Stimulated activated naive CD8-positive, alpha-beta T cell treated with anti-CD3 and anti-CD28 coated beads, Interleukin-15, Interleukin-2, amounts not matched to agents 100 ng/mL and 50 ng/mL, for 24 hours (primary cell): Measurements from ENCODE around the gene ZNF629.
"Not testable (repeated sequence)": the region's sequence is repeated elsewhere in the genome, so short reads cannot be mapped to it uniquely, and the experiment has no call there.

Experiments used
- H3K27ac Mint-ChIP-seq: one replicate; pipeline ENCODE4 v1.8.0; 2021; ENCODE audit warnings: mild to moderate bottlenecking, mixed read lengths
- H3K27me3 Mint-ChIP-seq: one replicate; pipeline ENCODE4 v1.8.0; 2021; ENCODE audit warnings: mixed read lengths
- H3K36me3 Mint-ChIP-seq: one replicate; pipeline ENCODE4 v1.8.0; 2021; ENCODE audit warnings: low read depth, mixed read lengths
- H3K4me1 Mint-ChIP-seq: one replicate; pipeline ENCODE4 v1.8.0; 2021; ENCODE audit warnings: low read depth, mixed read lengths
- H3K4me3 Mint-ChIP-seq: one replicate; pipeline ENCODE4 v1.8.0; 2021; ENCODE audit warnings: mild to moderate bottlenecking, mixed read lengths
- H3K9me3 Mint-ChIP-seq: one replicate; pipeline ENCODE4 v1.8.0; 2021; ENCODE audit warnings: mixed read lengths

Gene ZNF629

DNA sequence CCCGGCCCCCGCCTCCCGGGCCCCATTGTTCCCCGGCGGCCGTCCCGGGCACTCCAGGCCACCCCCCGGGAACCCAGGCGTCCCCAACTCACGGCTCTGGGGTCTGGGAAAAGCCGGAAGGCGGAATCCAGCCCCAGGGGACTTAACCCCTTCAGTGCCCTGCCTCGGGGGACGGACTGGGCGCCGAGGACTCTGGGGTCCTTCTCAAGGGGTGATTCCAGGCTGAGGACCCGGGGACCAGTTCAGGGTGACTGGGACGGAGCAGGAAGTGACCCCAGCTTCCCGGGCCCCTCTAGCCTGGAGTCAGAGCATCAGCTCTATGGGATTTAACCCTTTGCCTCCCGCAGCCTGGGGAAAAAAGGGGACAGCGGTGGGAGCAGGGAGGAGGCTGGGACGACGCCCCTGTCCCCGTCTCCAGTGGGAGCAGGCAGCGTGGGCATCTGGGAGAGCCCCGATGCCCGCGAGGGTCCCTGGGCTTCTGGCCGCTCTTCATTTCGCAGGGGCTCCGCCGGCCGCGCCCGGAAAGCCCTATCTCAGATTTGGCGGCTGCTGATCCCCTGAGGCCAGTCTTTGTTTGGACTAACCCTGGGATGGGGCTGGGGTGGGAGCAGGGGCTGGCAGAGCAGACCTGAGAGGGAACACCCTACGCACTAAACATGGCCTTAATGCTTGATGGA, at the start of gene ZNF629:
TSS of gene ZNF629 (minus strand) at position 270 of the 677 bp plus-strand sequence. CDS start 2,723 bp downstream, outside the sequence.
- H3K36me3 Mint-ChIP-seq, result no peaks in the 10 kb centered on the region
- H3K4me3 Mint-ChIP-seq, result peak within 1 kb of the TSS; percentile 82
- H3K27me3 Mint-ChIP-seq, result peaks cover 5% of the 10 kb centered on the region
- H3K9me3 Mint-ChIP-seq, result no peaks in the 10 kb centered on the region
- peak within 1 kb of the TSS; percentile 65 for H3K27ac Mint-ChIP-seq
- peaks cover 14% of the 10 kb centered on the region for H3K4me1 Mint-ChIP-seq

DNA sequence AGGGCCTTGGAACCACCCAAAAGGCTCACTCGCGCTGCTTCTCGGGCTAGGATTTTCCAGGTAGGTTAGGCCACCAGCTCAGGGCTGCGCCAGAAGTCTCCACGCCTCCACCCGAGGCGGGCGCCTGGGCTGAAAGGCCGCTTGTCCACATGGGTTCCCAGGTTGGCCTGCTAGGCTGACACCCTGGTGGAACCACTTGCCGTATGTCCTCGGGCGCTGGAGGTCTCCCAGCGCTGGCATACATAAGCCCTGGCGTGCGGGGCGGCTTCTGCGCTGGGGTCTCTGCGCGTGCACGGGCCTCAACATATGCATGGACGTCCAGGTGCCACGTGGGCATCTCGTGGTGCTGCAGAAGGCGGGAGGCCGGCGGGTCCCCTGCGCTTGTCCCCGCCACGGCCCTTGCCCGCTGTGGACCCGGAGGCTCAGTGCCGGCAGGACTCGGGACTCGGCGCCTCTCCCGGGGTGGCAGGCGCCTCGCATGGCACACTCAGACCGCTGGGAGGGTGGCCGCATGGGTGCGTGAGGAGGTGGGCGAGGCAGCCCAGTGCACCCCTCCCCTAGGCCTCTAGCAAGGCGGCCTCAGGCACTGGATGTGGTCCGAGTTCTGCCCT, 47.2 kb upstream of the ZNF629 start:
- Mint-ChIP-seq H3K27me3 (no peaks in the 10 kb centered on the region), H3K27ac (no peak overlapping the region), H3K4me3 (no peak overlapping the region)

DNA sequence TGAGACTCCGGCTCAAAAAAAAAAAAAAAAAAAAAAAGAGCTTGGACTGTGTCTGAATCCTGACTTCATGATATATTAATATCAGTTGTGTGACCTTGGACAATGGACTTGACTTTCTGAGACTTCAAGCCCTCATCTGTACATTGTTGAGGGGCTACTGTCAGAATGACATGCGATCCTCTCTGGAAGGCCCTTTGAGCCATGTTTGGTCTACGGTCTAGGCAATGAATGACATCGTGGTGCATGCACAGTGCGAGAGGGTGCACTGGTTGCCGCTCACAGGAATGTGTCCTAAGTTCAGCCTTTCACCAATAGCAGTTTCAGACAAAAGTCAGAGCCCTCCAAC, 43.0 kb upstream of the ZNF629 start:
- no peak overlapping the region for H3K4me3 Mint-ChIP-seq
- no peaks in the 10 kb centered on the region for H3K9me3 Mint-ChIP-seq
- no peaks in the 10 kb centered on the region for H3K4me1 Mint-ChIP-seq
- no peaks in the 10 kb centered on the region for H3K36me3 Mint-ChIP-seq
- H3K27ac Mint-ChIP-seq, result no peak overlapping the region
- H3K27me3 Mint-ChIP-seq, result no peaks in the 10 kb centered on the region

More for the DNA sequence above, 47.2 kb upstream of the ZNF629 start:
- H3K9me3 Mint-ChIP-seq, result no peaks in the 10 kb centered on the region
- H3K4me1 Mint-ChIP-seq, result no peaks in the 10 kb centered on the region
- no peaks in the 10 kb centered on the region for H3K36me3 Mint-ChIP-seq

DNA sequence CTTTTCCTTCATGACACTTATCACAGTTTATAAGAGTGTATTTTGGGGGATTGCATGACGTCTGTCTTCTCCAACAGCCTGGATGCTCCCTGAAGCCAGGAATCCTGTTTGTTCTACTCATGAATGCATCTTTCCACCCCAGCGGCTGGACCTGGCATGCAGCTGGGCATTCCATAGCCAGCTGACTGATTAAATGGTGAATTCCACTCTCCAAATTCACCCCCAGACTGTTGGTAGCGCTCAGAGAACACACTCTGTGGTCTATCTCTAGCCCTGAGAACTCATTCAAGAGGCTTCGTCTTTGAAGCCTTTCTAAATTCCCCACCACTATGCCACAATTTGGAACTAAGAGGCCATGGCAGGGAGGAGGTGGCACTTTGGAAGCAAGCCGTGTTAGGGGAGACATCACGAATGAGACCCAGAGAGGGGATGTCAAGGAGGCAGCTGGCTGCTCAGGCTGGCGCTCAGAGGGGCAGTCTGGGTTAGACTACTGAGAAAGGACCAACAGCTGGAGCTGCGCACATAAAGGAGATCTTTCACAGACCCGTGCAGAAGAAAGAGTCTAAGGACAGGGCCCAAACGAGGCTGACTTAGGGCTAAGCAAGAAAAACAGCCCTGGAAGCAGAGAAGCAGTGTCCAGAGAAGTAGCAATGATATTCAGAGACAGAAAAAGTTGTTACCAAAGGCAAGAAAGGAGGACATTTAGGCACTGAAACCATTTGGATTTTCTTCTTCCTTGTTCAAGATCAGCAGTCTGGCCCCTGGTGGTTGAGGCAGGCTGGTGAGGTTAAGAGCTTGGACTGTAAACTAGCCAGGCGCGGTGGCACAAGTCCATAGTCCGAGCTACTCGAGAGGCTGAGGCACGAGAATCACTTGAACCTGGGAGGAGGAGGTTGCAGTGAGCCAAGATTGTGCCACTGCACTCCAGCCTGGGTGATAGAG, 42.4 kb upstream of the ZNF629 start:
- Mint-ChIP-seq H3K4me3 (no peak overlapping the region), H3K4me1 (no peaks in the 10 kb centered on the region)

DNA sequence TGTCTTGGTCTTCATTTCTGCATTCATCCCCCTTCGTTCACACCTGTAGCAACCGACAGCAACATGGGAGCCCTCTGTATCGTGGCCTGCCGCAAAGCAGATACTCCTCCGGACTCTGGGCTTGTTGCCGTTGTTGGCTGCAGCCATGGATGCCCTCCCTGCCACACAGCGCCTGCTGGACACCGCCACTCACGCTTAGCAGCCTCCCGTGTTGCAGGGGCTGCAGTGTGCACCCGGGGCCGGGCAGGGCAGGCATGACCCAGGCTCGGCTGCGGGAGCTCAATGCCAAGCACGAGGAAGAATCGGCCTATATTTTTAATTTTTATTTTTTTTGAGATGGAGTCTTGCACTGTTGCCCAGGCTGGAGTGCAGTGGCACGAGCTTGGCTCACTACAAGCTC, 34.9 kb upstream of the ZNF629 start:
- no peaks in the 10 kb centered on the region for H3K4me1 Mint-ChIP-seq
- H3K9me3 Mint-ChIP-seq, result no peaks in the 10 kb centered on the region
- H3K36me3 Mint-ChIP-seq, result no peaks in the 10 kb centered on the region
- H3K27ac Mint-ChIP-seq, result no peak overlapping the region
- no peaks in the 10 kb centered on the region for H3K27me3 Mint-ChIP-seq
- H3K4me3 Mint-ChIP-seq, result no peak overlapping the region

More for the DNA sequence above, 42.4 kb upstream of the ZNF629 start:
- Mint-ChIP-seq H3K27me3 (no peaks in the 10 kb centered on the region), H3K36me3 (no peaks in the 10 kb centered on the region), H3K9me3 (no peaks in the 10 kb centered on the region), H3K27ac (no peak overlapping the region)

DNA sequence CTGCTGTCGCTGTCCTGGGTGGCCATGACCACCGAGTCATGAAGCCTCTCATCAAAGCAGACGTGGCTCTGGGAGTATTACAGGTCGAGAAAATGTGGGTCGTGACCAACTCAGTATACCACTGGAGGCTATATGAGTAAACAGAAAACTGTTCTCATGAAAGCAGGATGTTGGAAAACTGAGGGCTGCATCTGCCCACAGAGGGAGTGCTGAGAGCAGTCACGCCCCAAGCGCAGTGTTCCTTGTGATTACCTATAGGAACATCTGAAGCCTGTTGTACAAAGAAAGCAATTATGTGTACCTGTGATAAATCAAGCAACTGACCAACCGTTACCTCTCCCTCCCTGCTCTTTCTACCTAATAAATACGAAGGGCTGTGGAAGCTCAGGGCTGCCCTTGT, 34.4 kb upstream of the ZNF629 start:
- not testable (repeated sequence) for H3K36me3 Mint-ChIP-seq, H3K27ac Mint-ChIP-seq, H3K9me3 Mint-ChIP-seq, H3K4me1 Mint-ChIP-seq, H3K4me3 Mint-ChIP-seq, H3K27me3 Mint-ChIP-seq

DNA sequence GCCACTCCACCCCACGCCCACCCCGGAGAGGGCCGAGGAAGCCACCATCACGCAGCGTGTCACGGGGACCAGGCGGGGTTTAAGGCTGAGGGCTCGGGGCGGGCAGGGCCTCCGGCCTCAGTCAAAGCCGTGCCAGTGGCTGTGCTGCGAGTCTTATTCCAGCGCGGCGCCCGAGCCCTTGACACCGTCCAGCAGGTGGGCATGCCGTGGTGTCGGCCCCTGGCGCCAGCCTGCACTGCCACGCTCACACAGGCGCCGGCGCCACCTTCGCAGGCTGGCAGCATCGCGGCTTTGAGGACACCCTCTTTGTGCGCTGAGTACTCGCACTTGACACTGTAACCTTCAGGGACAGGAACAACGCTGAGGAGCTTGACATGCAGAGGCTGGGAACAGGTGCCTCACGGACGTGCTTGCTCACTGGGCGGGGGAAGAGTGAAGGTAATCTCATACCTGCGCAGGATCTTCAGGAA, 34.0 kb upstream of the ZNF629 start:
- Mint-ChIP-seq H3K4me1 (no peaks in the 10 kb centered on the region), H3K9me3 (no peaks in the 10 kb centered on the region), H3K36me3 (no peaks in the 10 kb centered on the region), H3K4me3 (no peak overlapping the region), H3K27me3 (no peaks in the 10 kb centered on the region), H3K27ac (no peak overlapping the region)

DNA sequence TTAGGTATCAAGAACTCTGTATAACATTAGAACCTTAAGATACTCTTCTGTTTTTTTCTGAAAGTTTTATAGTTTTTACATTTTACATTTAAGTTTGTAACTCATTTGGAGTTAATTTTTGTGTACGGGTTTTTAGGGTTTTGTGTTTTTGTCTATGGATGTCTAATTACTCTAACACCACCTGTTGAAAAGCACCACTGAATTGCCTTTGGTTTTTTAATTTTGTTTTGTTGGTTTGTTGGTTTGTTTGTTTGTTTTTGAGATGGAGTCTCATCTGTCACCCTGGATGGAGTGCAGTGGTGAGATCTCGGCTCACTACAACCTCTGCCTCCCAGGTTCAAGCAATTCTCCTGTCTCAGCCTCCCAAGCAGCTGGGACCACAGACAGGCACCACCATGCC, 29.8 kb upstream of the ZNF629 start:
- no peaks in the 10 kb centered on the region for H3K36me3 Mint-ChIP-seq
- H3K9me3 Mint-ChIP-seq, result no peaks in the 10 kb centered on the region
- no peak overlapping the region for H3K27ac Mint-ChIP-seq
- no peak overlapping the region for H3K4me3 Mint-ChIP-seq
- peaks cover 14% of the 10 kb centered on the region for H3K4me1 Mint-ChIP-seq
- H3K27me3 Mint-ChIP-seq, result no peaks in the 10 kb centered on the region

DNA sequence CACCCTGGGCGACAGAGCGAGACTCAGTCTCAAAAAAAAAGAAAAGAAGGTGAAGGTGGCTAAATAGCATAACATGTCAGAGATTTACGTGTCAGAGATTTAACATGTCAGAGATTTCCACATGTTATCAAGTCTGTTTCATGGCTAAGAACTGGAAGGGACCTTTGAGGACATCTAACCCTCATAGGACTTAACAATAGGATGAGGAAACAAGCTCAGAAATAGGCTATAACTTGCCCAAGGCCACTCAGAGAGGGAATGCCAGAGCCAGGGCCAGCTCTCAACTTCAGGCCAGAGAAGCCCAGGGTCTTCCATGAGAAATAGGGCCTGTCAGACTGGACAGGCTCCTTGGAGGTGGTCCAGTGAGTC, 26.8 kb upstream of the ZNF629 start:
- peak overlapping the region; percentile 78 for H3K4me3 Mint-ChIP-seq
- H3K9me3 Mint-ChIP-seq, result no peaks in the 10 kb centered on the region
- peaks cover 14% of the 10 kb centered on the region for H3K4me1 Mint-ChIP-seq
- H3K36me3 Mint-ChIP-seq, result no peaks in the 10 kb centered on the region
- H3K27ac Mint-ChIP-seq, result peak overlapping the region; percentile 78
- H3K27me3 Mint-ChIP-seq, result no peaks in the 10 kb centered on the region

DNA sequence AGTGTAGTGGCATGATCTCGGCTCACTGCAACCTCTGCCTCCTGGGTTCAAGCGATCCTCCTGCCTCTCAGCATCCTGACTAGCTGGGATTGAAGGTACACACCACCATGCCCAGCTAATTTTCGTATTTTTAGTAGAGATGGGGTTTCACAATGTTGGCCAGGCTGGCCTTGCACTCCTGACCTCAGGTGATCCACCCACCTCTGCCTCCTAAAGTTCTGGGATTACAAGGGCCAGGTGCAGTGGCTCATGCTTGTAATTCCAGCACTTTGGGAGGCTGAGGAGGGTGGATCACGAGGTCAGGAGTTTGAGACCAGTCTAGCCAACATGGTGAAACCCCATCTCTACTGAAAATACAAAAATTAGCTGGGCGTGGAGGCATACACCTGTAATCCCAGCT, 22.7 kb upstream of the ZNF629 start:
- not testable (repeated sequence) for H3K36me3 Mint-ChIP-seq, H3K9me3 Mint-ChIP-seq, H3K27ac Mint-ChIP-seq, H3K4me3 Mint-ChIP-seq, H3K27me3 Mint-ChIP-seq
- peaks cover 32% of the 10 kb centered on the region for H3K4me1 Mint-ChIP-seq

DNA sequence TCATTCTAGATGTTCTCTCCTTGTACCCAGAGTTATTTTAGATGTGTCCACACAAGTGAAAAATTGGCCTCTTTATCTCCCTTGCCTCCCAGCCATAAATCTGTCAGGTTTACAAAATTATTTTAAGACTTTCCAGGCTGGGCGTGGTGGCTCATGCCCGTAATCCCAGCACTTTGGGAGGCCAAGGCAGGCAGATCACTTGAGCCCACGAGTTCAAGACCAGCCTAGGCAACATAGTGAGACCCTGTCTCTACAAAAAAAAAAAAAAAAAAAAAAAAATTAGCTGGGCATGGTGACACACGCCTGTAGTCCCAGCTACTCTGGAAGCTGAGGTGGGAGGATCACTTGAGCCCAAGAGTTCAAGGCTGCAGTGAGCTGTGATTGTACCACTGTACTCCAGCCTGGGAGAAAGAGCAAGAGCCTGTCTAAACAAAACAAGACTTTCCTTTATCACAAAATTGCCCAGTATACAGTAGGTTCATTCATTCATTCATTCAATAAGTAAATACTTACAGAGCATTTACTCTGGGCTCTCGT, 22.0 kb upstream of the ZNF629 start:
- H3K4me1 Mint-ChIP-seq, result peaks cover 27% of the 10 kb centered on the region
- H3K9me3 Mint-ChIP-seq, H3K27me3 Mint-ChIP-seq, H3K36me3 Mint-ChIP-seq, H3K27ac Mint-ChIP-seq, H3K4me3 Mint-ChIP-seq: not testable (repeated sequence)

DNA sequence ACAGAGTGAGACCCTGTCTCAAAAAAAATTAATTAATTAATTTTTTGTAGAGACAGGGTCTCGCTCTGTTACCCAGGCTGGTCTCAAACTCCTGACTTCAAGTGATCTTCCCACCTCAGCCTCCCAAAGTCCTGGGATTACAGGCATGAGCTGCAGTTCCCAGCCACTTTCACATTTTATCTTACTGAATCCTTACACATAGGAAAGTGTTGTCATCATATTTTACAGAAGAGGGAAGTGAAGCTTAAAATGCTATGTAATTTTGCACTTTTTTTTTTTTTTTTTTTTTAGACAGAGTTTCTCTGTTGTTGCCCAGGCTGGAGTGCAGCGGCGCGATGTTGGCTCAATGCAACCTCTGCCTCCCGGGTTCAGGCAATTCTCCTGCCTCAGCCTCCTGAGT, 21.1 kb upstream of the ZNF629 start:
- Mint-ChIP-seq H3K36me3 (no peaks in the 10 kb centered on the region), H3K27ac (no peak overlapping the region), H3K4me3 (no peak overlapping the region), H3K27me3 (peaks cover 6% of the 10 kb centered on the region), H3K4me1 (peaks cover 21% of the 10 kb centered on the region), H3K9me3 (no peaks in the 10 kb centered on the region)

DNA sequence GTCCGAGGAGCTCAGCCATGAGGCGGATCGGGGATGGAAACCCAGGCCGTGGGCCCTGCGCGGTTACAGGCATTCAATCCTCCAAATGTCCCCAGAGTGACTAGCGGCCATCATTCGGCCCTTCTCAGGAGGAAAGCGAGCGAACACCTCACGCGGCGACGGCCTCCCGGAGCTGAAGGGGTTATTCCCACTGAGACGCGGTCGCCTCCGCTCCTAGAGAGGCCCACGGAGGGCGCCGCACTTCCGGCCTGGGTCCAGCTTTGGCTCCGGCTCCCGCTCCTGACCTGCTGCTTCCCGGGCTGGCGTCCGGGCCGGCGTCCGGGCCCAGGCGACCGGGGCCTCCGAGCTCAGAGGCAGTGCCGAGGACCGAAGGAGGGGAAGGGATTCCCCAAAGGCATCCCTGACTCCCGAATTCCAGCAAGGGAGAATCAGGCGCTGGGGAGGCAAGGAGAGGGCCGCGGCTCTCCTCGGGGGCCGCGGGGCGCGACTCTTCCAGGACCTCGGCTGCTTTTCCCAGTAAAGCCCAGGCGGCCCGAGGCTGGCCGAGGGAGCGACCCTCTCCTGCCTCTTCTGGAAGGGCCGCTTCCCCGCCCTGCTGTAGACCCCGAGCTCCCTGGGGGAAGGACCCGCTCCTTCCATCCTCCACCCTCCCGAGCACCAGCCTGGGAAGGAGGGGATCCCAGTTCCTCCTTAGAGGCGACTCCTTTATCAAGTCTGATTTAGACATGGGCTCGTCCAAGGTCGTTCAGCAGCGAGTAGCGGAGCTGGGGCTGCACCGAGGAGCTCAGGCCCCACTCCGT, 18.6 kb upstream of the ZNF629 start:
- H3K4me1 Mint-ChIP-seq, result peaks cover 21% of the 10 kb centered on the region
- peaks cover 6% of the 10 kb centered on the region for H3K27me3 Mint-ChIP-seq
- no peaks in the 10 kb centered on the region for H3K9me3 Mint-ChIP-seq
- no peaks in the 10 kb centered on the region for H3K36me3 Mint-ChIP-seq
- peak overlapping the region; percentile 75 for H3K4me3 Mint-ChIP-seq
- H3K27ac Mint-ChIP-seq, result peak overlapping the region; percentile 88

DNA sequence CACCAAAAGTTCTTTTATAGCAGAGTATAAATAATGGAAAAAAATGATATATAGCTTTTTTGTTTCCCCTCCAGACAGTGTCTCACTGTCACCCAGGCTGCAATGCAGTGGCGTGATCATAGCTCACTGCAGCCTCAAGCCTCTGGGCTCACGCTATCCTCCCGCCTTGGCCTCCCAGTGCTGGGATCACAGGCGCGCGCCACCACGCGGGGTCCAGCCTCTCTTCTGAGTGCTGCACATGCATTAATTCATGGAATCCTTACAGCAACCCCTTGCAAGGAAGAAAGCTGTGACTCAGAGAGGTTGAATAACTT, 18.0 kb upstream of the ZNF629 start:
- peak overlapping the region; percentile 75 for H3K4me3 Mint-ChIP-seq
- H3K9me3 Mint-ChIP-seq, result no peaks in the 10 kb centered on the region
- H3K27ac Mint-ChIP-seq, result peak overlapping the region; percentile 64
- H3K27me3 Mint-ChIP-seq, result peaks cover 6% of the 10 kb centered on the region
- H3K4me1 Mint-ChIP-seq, result peaks cover 21% of the 10 kb centered on the region
- no peaks in the 10 kb centered on the region for H3K36me3 Mint-ChIP-seq
